H9 (cell line): ENCODE measurements around the gene EMP3. TPM values are rescaled to one million over a fixed set of nuclear protein-coding genes. Genes with fewer than 3 reads are reported as not detected.

Experiments
- DNase-seq: peaks from one replicate; pipeline ENCODE4 v3.0.0-alpha.2; 2017
- H2AFZ ChIP-seq: one replicate; pipeline ENCODE4 v1.6.1; 2013; ENCODE audit warnings: mild to moderate bottlenecking, low read length, control low read depth, moderate library complexity
- H2AK5ac ChIP-seq: 2 replicates; pipeline ENCODE4 v1.6.1; 2013; ENCODE audit warnings: low read length, control low read depth, mixed read lengths; ENCODE audit not compliant: insufficient read length
- H2BK120ac ChIP-seq: one replicate; pipeline ENCODE4 v1.6.1; 2013; ENCODE audit warnings: low read depth, mild to moderate bottlenecking, low read length, control low read depth, inconsistent platforms; ENCODE audit not compliant: poor library complexity, severe bottlenecking
- H2BK12ac ChIP-seq: 2 replicates; pipeline ENCODE4 v1.6.1; 2013; ENCODE audit warnings: low read length, control low read depth, mixed read lengths, low read depth; ENCODE audit not compliant: insufficient read length
- H2BK15ac ChIP-seq: 2 replicates; pipeline ENCODE4 v1.6.1; 2013; ENCODE audit warnings: low read depth, low read length, control low read depth
- H2BK20ac ChIP-seq: one replicate; pipeline ENCODE4 v1.6.1; 2013; ENCODE audit warnings: low read depth, mild to moderate bottlenecking, low read length, control low read depth, inconsistent platforms; ENCODE audit not compliant: poor library complexity, severe bottlenecking
- H2BK5ac ChIP-seq: 2 replicates; pipeline ENCODE4 v1.6.1; 2013; ENCODE audit warnings: low read length, control low read depth, mixed read lengths; ENCODE audit not compliant: insufficient read length
- H3K14ac ChIP-seq: 2 replicates; pipeline ENCODE4 v1.6.1; 2013; ENCODE audit warnings: low read length, control low read depth; ENCODE audit not compliant: insufficient read depth
- H3K18ac ChIP-seq: 2 replicates; pipeline ENCODE4 v1.6.1; 2013; ENCODE audit warnings: low read depth, mild to moderate bottlenecking, mixed read lengths, low read length, control low read depth; ENCODE audit not compliant: insufficient read length
- H3K23ac ChIP-seq: 2 replicates; pipeline ENCODE4 v1.6.1; 2013; ENCODE audit warnings: low read length, control low read depth, mixed read lengths, low read depth; ENCODE audit not compliant: insufficient read length
- H3K23me2 ChIP-seq: 2 replicates; pipeline ENCODE4 v1.6.1; 2013; ENCODE audit warnings: low read depth, mild to moderate bottlenecking, mixed read lengths, low read length, control low read depth; ENCODE audit not compliant: insufficient read length, poor library complexity, severe bottlenecking
- H3K27ac ChIP-seq: 2 replicates; pipeline ENCODE4 v1.5.1; 2013; ENCODE audit warnings: low read length, control low read depth, mixed read lengths, low read depth; ENCODE audit not compliant: insufficient read length
- H3K27me3 ChIP-seq: 2 replicates; pipeline ENCODE4 v1.6.1; 2013; ENCODE audit warnings: low read length, control low read depth, inconsistent platforms; ENCODE audit not compliant: insufficient read depth
- H3K4ac ChIP-seq: 2 replicates; pipeline ENCODE4 v1.6.1; 2013; ENCODE audit warnings: low read depth, mild to moderate bottlenecking, control low read depth, inconsistent platforms, low read length, moderate library complexity
- H3K4me1 ChIP-seq: 2 replicates; pipeline ENCODE4 v1.6.1; 2013; ENCODE audit warnings: low read length, control low read depth, inconsistent platforms; ENCODE audit not compliant: insufficient read depth
- H3K4me2 ChIP-seq: 2 replicates; pipeline ENCODE4 v1.6.1; 2013; ENCODE audit warnings: low read length, control low read depth, mixed read lengths; ENCODE audit not compliant: insufficient read length, insufficient read depth
- H3K56ac ChIP-seq: 2 replicates; pipeline ENCODE4 v1.6.1; 2013; ENCODE audit warnings: low read depth, mild to moderate bottlenecking, mixed read lengths, low read length, control low read depth; ENCODE audit not compliant: insufficient read length
- H3K79me1 ChIP-seq: 2 replicates; pipeline ENCODE4 v1.6.1; 2013; ENCODE audit warnings: low read depth, mild to moderate bottlenecking, moderate library complexity, low read length, control low read depth, inconsistent platforms; ENCODE audit not compliant: insufficient read depth, poor library complexity, severe bottlenecking
- H3K79me2 ChIP-seq: 2 replicates; pipeline ENCODE4 v1.6.1; 2013; ENCODE audit warnings: low read length, control low read depth, inconsistent platforms; ENCODE audit not compliant: insufficient read depth
- H3K9ac ChIP-seq: 2 replicates; pipeline ENCODE4 v1.6.1; 2013; ENCODE audit warnings: low read length, control low read depth, mixed read lengths; ENCODE audit not compliant: insufficient read length; ENCODE audit errors: extremely low read depth
- H3K9me3 ChIP-seq: one replicate; pipeline ENCODE4 v1.6.1; 2013; ENCODE audit warnings: low read depth, low read length, inconsistent platforms; ENCODE audit not compliant: control insufficient read depth
- H3T11ph ChIP-seq: one replicate; pipeline ENCODE4 v1.6.1; 2013; ENCODE audit warnings: mild to moderate bottlenecking, low read length, control low read depth, inconsistent platforms
- H4K20me1 ChIP-seq: one replicate; pipeline ENCODE4 v1.6.1; 2013; ENCODE audit not compliant: control insufficient read depth, insufficient read length, insufficient read depth
- H4K5ac ChIP-seq: 2 replicates; pipeline ENCODE4 v1.6.1; 2013; ENCODE audit warnings: low read depth, mild to moderate bottlenecking, mixed read lengths, low read length, control low read depth; ENCODE audit not compliant: insufficient read length
- H4K8ac ChIP-seq: replicated peaks from 2 replicates; pipeline ENCODE4 v1.6.1; 2013; ENCODE audit warnings: low read length, control low read depth, mixed read lengths, low read depth; ENCODE audit not compliant: insufficient read length
- H4K91ac ChIP-seq: 2 replicates; pipeline ENCODE4 v1.6.1; 2013; ENCODE audit warnings: low read depth, mild to moderate bottlenecking, moderate library complexity, mixed read lengths, low read length, control low read depth; ENCODE audit not compliant: insufficient read length
- H3K27ac Mint-ChIP-seq, 3 experiments: 2 replicates in 2 of 3; 3 replicates in 1 of 3; pipeline ENCODE4 v1.8.0; 2020 to 2021; ENCODE audit warnings: mixed read lengths in 3 of 3, mild to moderate bottlenecking in 1 of 3, moderate library complexity in 1 of 3
- H3K27me3 Mint-ChIP-seq: 2 replicates; pipeline ENCODE4 v1.8.0; 2021; ENCODE audit warnings: low read depth, mild to moderate bottlenecking, moderate library complexity, mixed read lengths
- H3K36me3 Mint-ChIP-seq, 3 experiments: 2 replicates in 2 of 3; 3 replicates in 1 of 3; pipeline ENCODE4 v1.8.0; 2020 to 2021; ENCODE audit warnings: low read depth in 3 of 3, mixed read lengths in 3 of 3; ENCODE audit not compliant: insufficient read depth in 1 of 3
- H3K4me1 Mint-ChIP-seq, 2 experiments: 2 replicates each; pipeline ENCODE4 v1.8.0; 2020; ENCODE audit warnings: mixed read lengths in 2 of 2
- H3K4me3 Mint-ChIP-seq, 2 experiments: 2 replicates in 1 of 2; 3 replicates in 1 of 2; pipeline ENCODE4 v1.8.0; 2020 to 2021; ENCODE audit warnings: mild to moderate bottlenecking in 2 of 2, mixed read lengths in 2 of 2, moderate library complexity in 1 of 2
- H3K9me3 Mint-ChIP-seq, 2 experiments: 2 replicates in 1 of 2; 3 replicates in 1 of 2; pipeline ENCODE4 v1.8.0; 2020; ENCODE audit warnings: mild to moderate bottlenecking in 2 of 2, mixed read lengths in 2 of 2, moderate library complexity in 1 of 2
- CTCF ChIP-seq: fragments of 200-600 bp; sonication (generic); conservative IDR thresholded peaks from 3 replicates; pipeline ENCODE4 v1.8.0; 2021; ENCODE audit warnings: antibody characterized with exemption, mild to moderate bottlenecking
- WGBS: extraction: QIAGEN DNeasy Blood & Tissue Kit; methylation state at CpG from one replicate; pipeline ENCODE4 v1.1.7; 2013; ENCODE audit warnings: missing lambda C conversion rate, low lambda C conversion rate, mixed read lengths; ENCODE audit not compliant: insufficient read length; ENCODE audit errors: extremely low coverage; 5-methylcytosine and 5-hydroxymethylcytosine counted together
- total RNA-seq: library from RNA; stranded (reverse); gene quantifications from 2 replicates; pipeline ENCODE4 v1.2.1, GENCODE V29; 2021

Gene EMP3
- total RNA-seq, 1 experiment from 2014 or later = 9.6 TPM

GRCh38 chr19:48311384-48311783 lies 14.0 kb upstream of the EMP3 start:
- H3K9ac ChIP-seq = no peak overlapping the region
- no peaks in the 10 kb centered on the region for H3K4me1 ChIP-seq
- H3K79me1 ChIP-seq = no peaks in the 10 kb centered on the region
- H3K27me3 Mint-ChIP-seq = peaks cover 2% of the 10 kb centered on the region
- no peak overlapping the region for H2BK20ac ChIP-seq
- no peak for TF ChIP-seq CTCF
- no peak overlapping the region for H3K4me2 ChIP-seq
- no peak overlapping the region for H4K8ac ChIP-seq
- H3K27ac Mint-ChIP-seq = no peak overlapping the region
- H3K4ac ChIP-seq = no peak overlapping the region
- H2AK5ac ChIP-seq = no peak overlapping the region
- no peak overlapping the region for H2BK12ac ChIP-seq
- no peak overlapping the region for H3K27ac ChIP-seq
- H4K5ac ChIP-seq = no peak overlapping the region
- no peaks in the 10 kb centered on the region for H3K9me3 ChIP-seq
- H3K14ac ChIP-seq = no peak overlapping the region; the same call in 1 of the 2 replicates
- H3T11ph ChIP-seq = no peak overlapping the region
- no peak overlapping the region for H3K18ac ChIP-seq
- H2AFZ ChIP-seq = no peak overlapping the region
- no peaks in the 10 kb centered on the region for H4K20me1 ChIP-seq
- no peak overlapping the region for H2BK15ac ChIP-seq
- no peaks in the 10 kb centered on the region for H3K27me3 ChIP-seq
- no peaks in the 10 kb centered on the region for H3K79me2 ChIP-seq
- H2BK5ac ChIP-seq = no peak overlapping the region
- peaks cover 8 to 11% of the 10 kb centered on the region in 2 experiments for H3K4me1 Mint-ChIP-seq
- WGBS = no CpG with 5 or more reads among the region's 11 CpGs
- no peak overlapping the region for H2BK120ac ChIP-seq
- H3K23ac ChIP-seq = no peak overlapping the region
- H3K36me3 Mint-ChIP-seq = no peaks in the 10 kb centered on the region
- no peak overlapping the region for H4K91ac ChIP-seq
- no peak overlapping the region for H3K4me3 Mint-ChIP-seq
- no peaks in the 10 kb centered on the region for H3K23me2 ChIP-seq
- no peaks in the 10 kb centered on the region; a peak in 1 of 5 replicates for H3K9me3 Mint-ChIP-seq
- H3K56ac ChIP-seq = no peak overlapping the region
- DNase-seq = no peak
